Stimulated activated CD8-positive, alpha-beta memory T cell treated with anti-CD3 and anti-CD28 coated beads, Interleukin-2, amount 100 ng/mL, for 48 hours (primary cell): ENCODE results near the gene CIAO2B.

Source experiments
- DNase-seq, 2 donors: peaks; one replicate each; pipeline ENCODE4 v3.0.0-alpha.2; 2020; ENCODE audit warnings: low read depth in 2 of 2

CIAO2B gene

GRCh38 chr16:66886321-66886720 is 47.9 kb downstream of the CIAO2B start:
- DNase-seq = no peak

- no peak for DNase-seq
Measured at GRCh38 chr16:66885491-66885890, 48.7 kb downstream of the CIAO2B start.

- no peak for DNase-seq
Measured at GRCh38 chr16:66882702-66883101, 51.5 kb downstream of the CIAO2B start.
